Fibroblast of skin of left quadriceps (primary cell): ENCODE data around the gene RFX3.
A peak's percentile ranks its signal among the peaks of the same experiment; 100 is the strongest.

Source experiments
- DNase-seq, 2 experiments: peaks; one replicate each; pipeline ENCODE4 v3.0.0-alpha.2; 2013; ENCODE audit warnings: low read depth in 2 of 2

RFX3 gene

DNA sequence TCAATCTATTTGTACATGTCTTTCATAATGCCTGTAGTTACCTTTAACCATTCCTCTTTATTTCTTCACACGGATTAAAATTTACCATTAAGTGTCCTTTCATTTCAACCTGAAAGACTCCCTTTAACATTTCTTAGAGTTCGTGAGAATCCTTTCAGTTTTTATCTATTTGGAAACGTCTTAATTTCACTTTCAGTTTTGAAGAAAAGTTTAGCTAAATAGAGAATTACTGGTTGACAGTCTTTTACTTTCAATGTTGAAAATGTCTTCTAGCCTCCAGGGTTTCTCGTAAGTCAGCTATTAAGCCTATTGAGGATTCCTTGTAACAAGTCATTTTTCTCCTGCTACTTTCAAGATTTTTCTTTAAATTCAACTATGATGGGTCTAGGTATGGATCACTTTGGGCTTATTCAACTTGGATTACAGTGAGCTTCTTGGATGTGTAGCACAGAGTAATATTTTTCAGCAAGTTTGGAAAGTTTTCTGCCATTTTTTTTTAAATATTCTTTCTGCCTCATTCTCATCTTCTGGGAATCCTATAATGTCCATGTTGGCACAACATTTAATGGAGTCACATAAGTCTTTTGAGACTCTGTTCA lies 48.5 kb downstream of the RFX3 start:
- DNase-seq = no peak

DNA sequence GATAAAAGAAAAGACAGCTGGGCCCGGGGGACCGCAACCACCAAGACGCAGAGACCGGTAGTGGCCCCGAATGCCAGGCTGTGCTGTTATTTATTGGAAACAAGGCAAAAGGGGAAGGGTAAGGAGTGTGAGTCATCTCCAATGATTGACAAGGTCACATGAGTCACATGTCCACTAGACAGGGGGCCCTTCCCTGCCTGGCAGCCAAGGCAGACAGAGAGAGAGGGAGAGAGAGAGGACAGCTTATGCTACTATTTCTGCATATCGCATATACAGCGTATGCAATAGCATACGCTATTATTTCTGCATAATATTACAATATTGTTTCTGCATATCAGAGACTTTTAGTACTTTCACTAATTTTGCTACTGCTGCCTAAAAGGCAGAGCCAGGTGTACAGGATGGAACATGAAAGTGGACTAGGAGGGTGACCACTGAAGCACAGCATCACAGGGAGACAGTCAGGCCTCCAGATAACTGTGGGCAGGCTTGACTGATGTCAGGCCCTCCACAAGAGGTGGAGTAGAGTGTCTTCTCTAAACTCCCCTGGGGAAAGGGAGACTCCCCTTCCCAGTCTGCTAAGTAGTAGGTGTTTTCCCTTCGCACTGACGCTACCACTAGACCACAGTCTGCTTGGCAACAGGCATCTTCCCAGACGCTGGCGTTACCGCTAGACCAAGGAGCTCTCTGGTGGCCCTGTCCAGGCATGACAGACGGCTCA lies 50.3 kb downstream of the RFX3 start:
- DNase-seq = no peak

DNA sequence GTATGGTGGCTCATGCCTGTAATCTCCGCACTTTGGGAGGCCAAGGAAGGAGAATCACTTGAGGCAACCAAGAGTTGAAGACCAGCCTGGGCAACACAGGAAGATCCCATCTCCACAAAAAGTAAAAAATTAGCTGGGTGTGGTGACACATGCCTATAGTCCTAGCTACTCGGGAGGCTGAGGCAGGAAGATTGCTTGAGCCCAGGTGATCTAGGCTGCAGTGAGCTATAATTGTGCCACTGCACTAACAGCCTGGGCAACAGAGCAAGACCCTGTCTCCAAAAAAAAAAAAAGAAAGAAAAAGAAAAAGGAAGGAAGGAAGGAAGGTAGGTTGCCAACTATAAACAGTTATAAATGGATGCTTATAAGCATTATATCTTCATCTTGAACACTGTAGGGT lies 51.0 kb downstream of the RFX3 start:
- DNase-seq = no peak

DNA sequence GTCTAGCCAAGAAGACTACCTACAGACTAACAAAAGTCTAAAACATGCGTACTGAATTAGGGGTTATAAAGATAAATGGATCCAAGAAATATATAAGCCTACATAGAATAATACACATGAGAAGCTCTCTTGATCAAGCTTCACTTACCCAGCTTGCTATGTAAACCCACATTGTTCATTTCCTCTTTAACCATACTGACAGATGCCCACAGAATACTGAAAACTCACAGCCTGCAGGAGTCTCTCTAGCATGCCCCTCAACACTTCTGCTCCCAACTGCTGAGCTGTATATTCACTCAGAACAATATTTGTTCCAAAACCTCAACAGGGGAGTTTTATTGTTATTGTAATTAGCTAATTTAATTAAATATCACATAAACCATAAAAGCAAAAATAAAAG lies 52.4 kb downstream of the RFX3 start:
- no peak for DNase-seq

DNA sequence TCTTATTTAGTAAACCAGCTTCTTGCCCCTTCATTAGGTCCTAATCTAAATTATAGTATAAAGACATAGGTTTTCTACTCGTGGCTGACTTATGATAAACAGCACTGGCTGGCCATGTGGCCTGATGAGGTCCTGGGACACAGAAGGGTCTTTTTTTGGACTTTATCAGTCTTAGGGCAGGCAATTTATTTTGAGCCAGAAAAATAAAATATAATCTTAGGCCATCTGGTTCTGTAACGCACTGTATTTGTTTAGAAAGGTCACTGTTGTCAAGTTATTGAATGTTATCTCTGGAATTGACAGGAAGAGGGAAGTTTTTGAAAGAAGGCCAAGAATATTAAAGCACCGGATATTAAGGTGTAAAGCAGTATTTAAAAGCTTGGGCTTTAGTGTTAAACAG lies 53.9 kb downstream of the RFX3 start:
- DNase-seq = no peak

DNA sequence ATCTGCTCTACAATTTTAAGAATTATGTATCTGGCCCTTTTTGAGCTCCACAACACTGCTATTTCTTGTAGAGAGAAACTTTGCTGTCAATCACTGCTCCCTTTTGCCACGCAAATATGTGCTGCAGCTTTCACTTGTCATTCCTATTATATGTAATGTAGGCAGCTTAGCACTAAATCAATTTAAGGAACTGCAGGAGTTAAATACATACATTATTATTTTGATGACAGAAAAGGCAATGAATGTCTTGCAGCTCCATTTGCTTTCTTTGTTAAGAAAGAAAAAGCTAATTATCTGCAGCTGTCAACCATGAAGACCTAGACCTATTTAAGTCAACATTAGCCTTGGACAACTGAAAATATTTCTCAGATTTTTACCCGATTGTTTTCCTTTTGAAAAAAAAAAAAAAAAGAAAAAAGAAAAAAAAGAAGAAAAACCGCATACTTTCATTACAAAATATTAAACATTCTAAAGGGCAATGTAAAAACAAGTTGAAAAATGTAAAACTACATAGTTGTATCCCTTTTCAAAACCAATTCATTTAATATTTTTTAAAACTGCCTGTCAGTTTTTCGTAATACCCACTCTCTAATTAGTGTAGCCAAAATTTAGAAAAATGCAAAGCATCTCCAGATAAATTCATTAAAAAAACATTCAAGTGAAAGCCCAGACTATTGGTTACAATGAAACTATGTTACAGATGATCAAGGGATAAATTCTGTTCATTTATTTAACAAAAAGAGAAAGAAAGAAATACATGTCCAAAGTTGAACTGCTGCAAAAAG lies 57.2 kb downstream of the RFX3 start:
- DNase-seq = no peak

DNA sequence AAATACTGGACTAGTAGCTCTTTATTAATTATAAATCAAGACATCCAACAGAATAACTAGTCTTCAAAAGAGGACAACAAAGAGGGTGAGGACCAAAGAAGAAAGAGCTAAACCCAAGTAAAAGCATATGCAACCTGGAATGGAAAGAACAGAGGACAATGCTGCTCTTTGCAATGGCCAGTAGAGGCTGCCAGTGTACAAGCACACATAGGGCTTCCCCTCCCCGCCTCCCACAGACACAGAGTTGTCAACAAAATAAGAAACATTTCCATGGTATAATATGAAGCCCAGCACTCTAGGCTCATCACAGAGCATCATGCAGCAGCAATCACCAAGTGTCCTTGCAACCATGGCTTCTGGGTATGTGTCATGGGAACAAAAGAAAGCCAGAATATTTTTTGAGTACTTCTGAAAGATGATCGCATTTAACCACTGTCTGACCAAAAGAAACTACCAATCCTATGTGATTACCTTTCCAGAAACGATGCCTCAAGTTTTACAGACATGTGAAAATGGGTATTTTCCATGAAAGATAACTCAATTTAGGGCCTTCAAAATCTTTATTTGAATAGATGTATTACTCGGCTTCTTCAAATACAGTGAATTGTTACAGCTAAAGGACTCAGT lies 58.1 kb downstream of the RFX3 start:
- DNase-seq = peak; percentile 36 to 38

DNA sequence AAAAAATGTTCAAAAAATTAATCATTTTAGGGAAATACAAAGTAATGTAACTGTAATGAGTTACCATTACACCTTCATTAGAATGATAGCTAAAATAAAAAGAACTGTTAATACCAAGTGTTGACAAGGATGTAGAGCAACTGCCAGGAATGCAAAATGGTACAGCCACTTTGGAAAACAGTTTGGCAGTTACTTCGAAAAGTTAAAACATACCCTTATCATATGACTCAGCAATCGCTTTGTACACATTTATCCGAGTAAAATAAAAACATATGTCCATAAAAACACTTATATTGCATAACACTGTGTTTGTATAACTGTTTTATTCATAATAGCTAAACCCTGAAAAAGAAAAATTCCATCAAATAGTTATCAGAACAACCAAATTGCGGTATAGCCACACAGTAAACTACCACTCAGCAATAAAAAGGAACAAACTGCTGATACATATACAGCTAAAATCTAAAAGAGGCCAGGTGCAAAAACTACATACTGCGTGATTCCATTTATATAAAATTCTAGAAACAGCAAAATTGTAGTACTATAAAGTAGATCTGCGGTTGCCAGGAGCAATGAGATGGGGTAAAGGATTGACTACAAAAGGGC lies 61.7 kb downstream of the RFX3 start:
- peak; percentile 26 to 28 for DNase-seq

DNA sequence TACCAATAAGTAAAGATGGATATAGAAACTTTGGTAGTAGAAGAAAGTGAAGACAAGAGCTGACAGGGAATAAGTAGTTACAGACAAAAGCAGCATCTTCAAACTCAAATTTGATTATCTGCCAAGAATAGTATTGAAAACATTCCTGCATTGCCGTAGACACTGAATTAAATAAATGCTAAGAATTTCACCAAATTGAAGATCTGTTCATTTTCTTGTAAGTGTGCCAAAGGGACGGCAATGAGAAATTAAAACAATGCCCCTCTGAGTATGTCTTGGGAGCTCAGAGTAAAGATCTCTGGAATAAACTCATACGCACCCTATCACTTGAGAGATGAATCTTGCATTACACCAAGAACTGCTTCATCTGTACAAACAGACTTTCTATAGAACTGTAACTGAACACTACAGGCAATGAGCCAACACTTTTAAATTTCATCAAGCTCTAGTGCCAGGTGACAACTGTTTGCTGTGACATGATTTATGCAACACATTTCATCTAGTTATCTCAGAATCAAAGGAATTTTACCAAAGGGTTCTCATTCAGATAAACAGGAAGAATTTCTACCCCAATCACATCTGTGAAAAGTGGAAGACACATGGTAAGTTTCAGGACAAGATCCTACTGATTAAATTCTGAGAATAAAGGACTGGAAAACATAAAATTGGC lies 66.9 kb downstream of the RFX3 start:
- peak; percentile 26 to 32 for DNase-seq

DNA sequence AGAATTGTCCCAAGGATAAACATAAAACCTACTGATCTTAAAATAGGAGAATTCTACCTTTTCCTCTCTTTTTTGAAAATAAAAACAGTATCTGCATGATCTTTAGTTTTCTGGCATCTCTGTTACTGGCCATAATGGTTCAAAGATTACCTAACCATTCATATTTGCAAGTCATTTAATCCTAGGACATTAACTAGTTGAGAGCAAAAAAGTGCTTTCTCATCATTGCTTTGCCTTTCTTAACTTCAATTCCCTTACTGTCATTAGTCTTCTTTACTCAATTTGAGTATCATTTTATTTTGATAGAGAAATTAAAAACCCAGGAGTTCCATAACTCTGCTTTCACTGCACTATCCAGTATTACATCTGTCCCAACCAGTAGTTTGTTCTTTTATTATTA lies 68.6 kb downstream of the RFX3 start:
- no peak for DNase-seq

DNA sequence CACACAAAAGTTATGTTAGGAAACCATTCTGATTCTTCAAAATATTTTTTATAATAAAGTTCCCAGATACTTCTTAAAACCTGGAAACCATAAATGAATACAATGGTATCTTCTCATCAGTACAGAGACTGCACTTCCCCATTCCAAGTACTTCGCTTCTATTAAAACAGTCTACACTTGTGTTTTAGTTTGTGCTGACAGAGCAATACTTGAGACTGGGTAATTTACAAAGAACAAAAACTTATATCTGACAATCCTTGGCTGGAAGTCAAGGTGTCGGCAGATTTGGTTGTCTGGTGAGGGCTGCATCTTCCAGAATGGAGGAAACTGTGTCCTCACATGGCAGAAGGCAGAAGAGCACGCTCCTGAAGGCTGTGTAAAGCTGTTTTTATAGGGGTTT lies 70.1 kb downstream of the RFX3 start:
- no peak for DNase-seq

DNA sequence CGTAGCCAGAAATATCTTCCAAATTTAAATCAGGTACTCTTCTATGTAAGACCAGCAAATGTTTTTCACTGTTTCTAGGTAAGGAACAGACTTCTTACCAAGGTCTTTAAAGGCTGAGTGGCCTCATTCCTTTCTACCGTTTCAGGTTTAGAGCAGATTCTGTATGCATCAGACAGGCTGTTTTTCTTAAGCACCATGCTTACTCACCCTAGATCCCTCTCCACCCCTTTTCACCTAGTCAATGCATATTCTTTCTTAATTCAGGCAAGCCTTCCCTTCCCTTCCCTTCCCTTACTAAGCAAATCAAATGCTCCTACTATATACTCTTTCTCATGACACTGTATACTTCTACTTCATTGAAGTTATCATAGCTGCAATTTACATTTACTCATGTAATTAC lies 70.7 kb downstream of the RFX3 start:
- no peak for DNase-seq

DNA sequence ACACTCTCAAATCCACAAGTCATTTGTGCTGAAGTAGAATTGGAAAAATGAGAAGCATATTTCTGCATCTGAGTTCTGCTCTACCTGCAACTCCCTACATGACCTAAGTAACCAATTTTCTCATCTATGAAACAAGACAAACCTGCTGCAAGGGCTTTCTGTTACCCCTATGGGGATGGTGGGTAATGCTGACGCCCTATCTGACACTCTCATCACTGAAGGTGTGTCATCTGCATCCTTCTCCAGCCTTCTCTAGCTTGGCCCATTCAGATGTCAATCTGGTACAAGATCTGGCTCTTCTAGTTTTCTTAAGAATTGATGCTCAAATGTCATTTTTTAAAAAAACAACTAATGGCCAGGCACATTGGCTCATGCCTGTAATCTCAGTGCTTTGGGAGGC lies 73.8 kb downstream of the RFX3 start:
- no peak for DNase-seq

DNA sequence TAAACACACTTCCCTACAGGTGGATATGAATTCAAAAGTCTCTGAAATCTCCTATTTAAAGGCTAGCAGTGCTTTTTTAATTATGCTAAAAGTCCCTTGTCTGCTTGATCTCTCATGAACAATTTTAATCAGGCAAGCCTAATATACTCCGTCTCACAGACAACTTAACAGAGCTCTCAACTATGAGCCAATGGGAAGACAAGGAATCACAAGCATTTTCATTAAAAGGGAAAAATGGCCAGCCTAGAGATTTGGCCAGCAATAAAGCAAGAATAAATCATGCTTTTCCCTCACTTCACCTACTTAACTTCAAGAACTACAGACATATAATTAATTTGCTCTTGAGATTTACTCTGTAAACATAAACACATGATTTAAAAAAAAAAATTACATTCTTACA lies 78.0 kb downstream of the RFX3 start:
- DNase-seq = no peak

DNA sequence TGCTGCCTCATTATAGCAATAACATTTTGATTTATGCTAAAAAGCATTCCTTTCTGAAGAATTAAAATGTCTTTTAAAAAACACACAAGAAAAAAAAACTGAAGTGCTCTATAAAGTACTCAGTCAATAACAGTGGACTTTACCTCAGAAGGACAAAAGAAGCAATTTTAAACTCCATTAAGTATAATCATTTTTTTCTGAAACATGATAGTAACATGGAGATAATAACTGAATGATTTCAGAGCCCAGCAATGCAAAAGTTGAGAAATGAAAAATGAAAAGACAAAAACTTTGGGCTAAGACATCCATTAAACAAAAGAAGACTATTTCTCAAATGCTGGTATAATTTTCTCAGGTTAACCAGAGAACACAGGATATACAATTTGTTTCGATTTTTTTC lies 78.7 kb downstream of the RFX3 start:
- DNase-seq = no peak

DNA sequence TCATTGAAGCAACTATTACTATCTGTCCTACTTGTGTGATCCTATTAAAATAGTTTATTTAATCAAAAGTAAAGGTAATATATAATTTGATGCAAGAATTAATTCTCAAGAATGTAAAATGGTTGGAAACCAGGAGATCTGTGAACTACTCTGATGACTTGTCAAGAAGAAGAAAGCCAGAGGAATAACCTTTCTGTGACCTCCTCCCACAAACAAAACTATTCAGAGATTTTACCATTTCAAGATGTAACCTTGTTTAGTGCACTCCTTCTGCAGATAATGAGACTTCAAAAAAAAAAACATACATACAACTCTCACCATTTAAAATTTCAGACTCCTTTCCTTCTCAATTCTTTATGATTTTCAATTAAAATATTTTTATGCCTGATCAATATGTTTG lies 79.5 kb downstream of the RFX3 start:
- DNase-seq = no peak

DNA sequence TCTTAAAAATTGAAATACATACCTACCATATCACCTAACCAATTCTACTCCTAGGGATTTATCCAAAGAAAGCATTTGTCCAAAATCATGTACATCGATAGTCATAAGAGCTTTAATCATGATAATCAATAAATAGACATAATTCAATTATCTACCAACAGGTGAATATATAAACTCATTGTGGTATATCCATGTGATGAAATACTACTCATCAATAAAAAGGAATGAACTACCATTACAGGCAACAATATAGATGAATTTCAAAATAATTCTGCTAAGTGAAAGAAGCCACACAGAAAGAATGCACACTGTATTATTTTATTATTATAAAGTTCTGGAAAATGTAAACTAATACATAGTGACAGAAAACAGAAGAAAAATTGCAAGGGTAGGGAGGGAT lies 81.8 kb downstream of the RFX3 start:
- DNase-seq = no peak

DNA sequence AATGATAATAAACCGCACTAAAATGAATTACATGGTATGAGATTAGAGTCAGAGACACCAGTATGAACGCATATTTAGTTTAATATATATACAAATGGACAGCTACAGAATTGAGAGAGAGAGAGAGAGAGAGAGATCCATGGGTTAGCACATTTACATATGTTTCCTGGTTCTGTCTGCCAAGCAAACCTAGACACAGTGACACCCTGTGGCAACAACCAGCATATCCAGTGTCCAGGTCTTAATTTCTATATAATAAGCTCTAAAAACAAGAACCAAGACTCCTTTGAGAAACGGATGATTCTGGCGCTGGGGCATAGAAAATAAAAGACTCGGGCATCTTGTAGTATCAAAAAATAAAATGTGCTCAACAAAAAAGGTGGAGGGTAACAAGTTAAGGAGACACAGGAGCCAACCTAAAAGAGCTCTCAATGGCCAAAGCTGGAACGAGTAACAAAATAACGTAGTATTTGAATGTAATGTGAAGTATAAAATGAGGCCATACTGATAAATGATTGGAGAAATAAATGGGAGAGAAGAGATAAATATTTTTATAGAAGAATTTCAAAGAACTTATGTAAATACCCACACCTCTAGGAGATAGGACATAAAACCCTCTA lies 84.5 kb downstream of the RFX3 start:
- DNase-seq = peak; percentile 32 to 34

DNA sequence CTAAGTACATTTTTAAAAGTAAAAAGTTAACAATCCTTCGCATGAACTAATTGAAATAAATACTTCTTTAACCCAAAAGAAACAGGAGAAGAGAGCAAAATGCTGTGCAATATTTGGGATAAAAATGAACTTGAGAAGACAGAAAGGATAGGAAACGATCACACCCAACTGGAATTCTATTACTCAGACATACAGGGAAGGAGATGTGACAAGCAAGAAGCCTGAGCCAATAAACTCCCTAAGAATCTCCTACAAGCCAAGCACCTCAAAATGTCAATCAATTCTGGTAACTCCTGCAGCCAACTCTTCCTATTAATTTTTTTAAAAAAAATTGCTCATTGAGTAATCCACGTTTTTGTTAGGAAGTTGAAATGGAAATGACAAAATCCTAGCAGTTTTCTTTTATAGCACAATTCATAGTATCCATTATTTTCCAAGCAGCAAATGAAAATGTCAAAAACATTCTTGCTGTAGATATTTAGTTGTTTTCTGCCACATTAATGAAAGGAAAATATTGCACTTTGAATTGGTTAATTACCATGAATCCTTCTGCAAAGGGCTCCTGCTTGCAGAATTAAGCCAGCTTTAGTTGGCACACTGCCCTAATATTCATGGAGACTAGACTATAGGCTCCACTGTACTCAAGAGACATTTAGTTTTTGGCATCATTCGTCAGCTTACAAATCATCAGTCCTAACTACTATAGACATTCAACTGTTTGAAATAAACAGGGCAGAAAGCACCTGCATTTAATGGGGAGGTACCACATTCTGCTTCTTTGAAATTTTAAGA lies 89.0 kb downstream of the RFX3 start:
- DNase-seq = peak in 1 of 2 experiments; percentile 25

DNA sequence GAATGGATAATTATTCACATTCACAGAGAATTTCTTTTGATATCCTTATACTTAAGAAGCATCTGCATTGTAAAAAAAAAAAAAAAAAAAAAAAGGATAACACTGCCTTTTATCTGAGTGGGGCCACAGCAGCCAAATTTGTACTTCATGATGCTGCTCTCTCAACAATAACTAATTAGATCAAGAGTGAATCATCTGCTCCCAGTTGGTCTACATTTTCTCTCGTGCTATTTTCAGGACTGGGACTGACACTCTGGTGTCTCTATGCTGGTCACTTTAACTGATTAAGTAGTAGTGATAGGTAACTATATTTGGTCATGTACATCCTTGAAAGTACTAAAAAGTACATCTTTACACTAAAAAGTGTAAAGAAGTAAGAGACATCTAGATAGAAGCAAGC lies 90.1 kb downstream of the RFX3 start:
- DNase-seq = no peak
